Neural cell (in vitro differentiated cells): ENCODE results near the gene SPACA4. TPM values are rescaled to one million over a fixed set of nuclear protein-coding genes. Genes with fewer than 3 reads are reported as not detected.
"Not testable (repeated sequence)": the region's sequence is repeated elsewhere in the genome, so short reads cannot be mapped to it uniquely, and the experiment has no call there.

Experiments
- H2AFZ ChIP-seq: fragments of 200-600, 300-800 bp; sonication (generic), shearing (Covaris generic); 2 replicates; pipeline ENCODE4 v1.6.0; 2014; ENCODE audit warnings: low read depth, mild to moderate bottlenecking, antibody characterized with exemption, low read length, moderate library complexity
- H3F3A ChIP-seq: fragments of 200-600 bp; shearing (Covaris generic); 2 replicates; pipeline ENCODE4 v1.6.1; 2016; ENCODE audit warnings: mild to moderate bottlenecking, moderate library complexity, mixed read lengths, antibody characterized with exemption, low read length; ENCODE audit not compliant: insufficient read depth, poor library complexity, severe bottlenecking
- H3K27ac ChIP-seq: fragments of 200-600, 300-800 bp; sonication (generic), shearing (Covaris generic); 2 replicates; pipeline ENCODE4 v1.5.1; 2014; ENCODE audit warnings: mild to moderate bottlenecking, low read length, moderate library complexity
- H3K27me3 ChIP-seq: fragments of 300-800, 200-600 bp; sonication (generic), shearing (Covaris generic); 2 replicates; pipeline ENCODE4 v1.6.0; 2014; ENCODE audit warnings: mild to moderate bottlenecking, low read depth, low read length, moderate library complexity; ENCODE audit not compliant: insufficient read depth
- H3K36me3 ChIP-seq: fragments of 300-800, 200-600 bp; sonication (generic), shearing (Covaris generic); 2 replicates; pipeline ENCODE4 v1.5.1; 2014; ENCODE audit warnings: mild to moderate bottlenecking, antibody characterized with exemption, low read length, moderate library complexity; ENCODE audit not compliant: insufficient read depth
- H3K4me2 ChIP-seq: fragments of 300-800, 200-600 bp; sonication (generic), shearing (Covaris generic); 2 replicates; pipeline ENCODE4 v1.6.0; 2014; ENCODE audit warnings: mild to moderate bottlenecking, low read length
- H3K4me3 ChIP-seq: fragments of 300-800, 200-600 bp; sonication (generic), shearing (Covaris generic); 2 replicates; pipeline ENCODE4 v1.5.1; 2014; ENCODE audit warnings: mild to moderate bottlenecking, low read length, moderate library complexity
- H3K79me2 ChIP-seq: fragments of 200-600 bp; shearing (Covaris generic); replicated peaks from 2 replicates; pipeline ENCODE4 v1.6.0; 2014; ENCODE audit warnings: mild to moderate bottlenecking, low read length, moderate library complexity; ENCODE audit not compliant: insufficient read depth
- H3K9ac ChIP-seq: fragments of 300-800, 200-600 bp; sonication (generic), shearing (Covaris generic); 2 replicates; pipeline ENCODE4 v1.6.1; 2016; ENCODE audit warnings: mild to moderate bottlenecking, low read length, mixed read lengths
- H3K9me2 ChIP-seq: fragments of 200-600 bp; shearing (Covaris generic); 2 replicates; pipeline ENCODE4 v1.6.1; 2016; ENCODE audit warnings: mild to moderate bottlenecking, low read length, mixed read lengths; ENCODE audit not compliant: insufficient read depth
- H3K9me3 ChIP-seq: fragments of 200-600, 300-800 bp; sonication (generic), shearing (Covaris generic); 2 replicates; pipeline ENCODE4 v1.6.1; 2016; ENCODE audit warnings: mild to moderate bottlenecking, mixed run types, low read length, moderate library complexity, mixed read lengths
- H4K20me1 ChIP-seq: fragments of 200-600 bp; shearing (Covaris generic); 2 replicates; pipeline ENCODE4 v1.6.1; 2016; ENCODE audit warnings: mild to moderate bottlenecking, mixed run types; ENCODE audit not compliant: insufficient read depth
- EP300 ChIP-seq: fragments of 450-650 bp; conservative IDR thresholded peaks from 2 replicates; pipeline ENCODE4 v1.6.1; 2014; ENCODE audit warnings: antibody characterized with exemption, mild to moderate bottlenecking, moderate library complexity; ENCODE audit not compliant: poor library complexity, severe bottlenecking
- EZH2 ChIP-seq: fragments of 200-600, 300-800 bp; shearing (Covaris generic), sonication (generic); IDR thresholded peaks from 2 replicates; pipeline ENCODE4 v1.6.1; 2014; ENCODE audit warnings: antibody characterized with exemption, low read length, borderline replicate concordance, mild to moderate bottlenecking; ENCODE audit not compliant: insufficient read depth, poor library complexity, severe bottlenecking
- MXI1 ChIP-seq: fragments of 450-650 bp; conservative IDR thresholded peaks from 2 replicates; pipeline ENCODE4 v1.6.1; 2014; ENCODE audit warnings: antibody characterized with exemption, mild to moderate bottlenecking; ENCODE audit not compliant: poor library complexity, severe bottlenecking
- POLR2AphosphoS5 ChIP-seq: IDR thresholded peaks from 2 replicates; pipeline ENCODE4 v1.6.1; 2012
- RAD21 ChIP-seq: fragments of 450-650 bp; conservative IDR thresholded peaks from 2 replicates; pipeline ENCODE4 v1.6.1; 2014; ENCODE audit warnings: antibody characterized with exemption, mild to moderate bottlenecking, moderate library complexity
- SMC3 ChIP-seq: fragments of 450-650 bp; conservative IDR thresholded peaks from 2 replicates; pipeline ENCODE4 v1.6.1; 2014; ENCODE audit warnings: antibody characterized with exemption, mild to moderate bottlenecking, moderate library complexity; ENCODE audit not compliant: poor library complexity
- TAF1 ChIP-seq: IDR thresholded peaks from 2 replicates; pipeline ENCODE4 v1.6.1; 2012; ENCODE audit warnings: low read depth
- polyA plus RNA-seq: library from polyadenylated mRNA; depleted of rRNA; stranded (reverse); fragments of >200 nt; gene quantifications from 2 replicates; pipeline ENCODE4 v1.2.3, GENCODE V29; 2014
- TF ChIP-seq, protein P1 (sequence below): IDR thresholded peaks from 2 replicates; pipeline ENCODE4 v1.6.1; 2012; ENCODE audit warnings: borderline replicate concordance
- TF ChIP-seq, protein P2 (sequence below): fragments of 450-650 bp; IDR thresholded peaks from 2 replicates; pipeline ENCODE4 v1.5.1; 2014; ENCODE audit warnings: antibody characterized with exemption, mild to moderate bottlenecking, moderate library complexity; ENCODE audit not compliant: poor library complexity, severe bottlenecking

The SPACA4 gene
- polyA plus RNA-seq, 1 donor from 2014 or later, result not detected

DNA sequence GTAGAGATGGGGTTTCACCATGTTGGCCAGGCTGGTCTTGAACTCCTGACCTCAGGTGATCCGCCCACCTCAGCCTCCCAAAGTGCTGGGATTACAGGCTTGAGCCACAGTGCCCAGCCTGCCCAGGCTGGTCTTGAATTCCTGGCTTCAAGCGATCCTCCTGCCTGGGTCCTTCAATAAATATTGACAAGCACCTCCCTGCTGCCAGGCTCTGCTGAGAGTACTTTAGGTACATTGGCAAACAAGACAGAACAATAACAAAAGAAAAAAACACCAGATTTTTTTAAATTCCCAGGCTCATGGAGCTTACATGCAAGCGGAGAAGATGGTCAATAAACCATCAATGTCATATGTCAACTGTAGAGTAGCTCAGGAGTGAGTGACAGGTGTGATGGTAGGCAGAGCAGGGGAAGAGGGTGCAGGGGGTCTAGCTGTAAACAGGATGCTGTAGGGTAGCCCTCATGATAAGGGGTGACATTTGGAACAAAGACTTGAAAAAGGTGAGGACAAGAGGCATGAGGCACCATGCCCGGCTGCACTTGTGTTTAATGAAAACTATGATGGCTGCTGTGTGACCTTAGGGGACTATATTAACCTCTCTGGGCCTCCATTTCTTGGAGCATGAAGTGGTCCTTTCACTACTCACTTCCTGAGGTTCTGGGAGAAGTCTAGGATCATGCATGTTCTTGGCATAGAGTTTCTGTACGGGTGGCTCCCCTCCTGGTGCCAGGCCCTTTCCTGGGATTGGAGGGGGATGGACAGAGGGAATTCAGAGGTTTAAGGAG lies 35.0 kb upstream of the SPACA4 start:
- Histone ChIP-seq H4K20me1 (no peaks in the 10 kb centered on the region), H2AFZ (no peak overlapping the region), H3K27me3 (no peaks in the 10 kb centered on the region), H3K9me3 (no peaks in the 10 kb centered on the region), H3K9ac (no peak overlapping the region), H3K9me2 (no peaks in the 10 kb centered on the region), H3F3A (no peaks in the 10 kb centered on the region), H3K4me3 (no peak overlapping the region), H3K27ac (no peak overlapping the region), H3K36me3 (no peaks in the 10 kb centered on the region), H3K79me2 (no peaks in the 10 kb centered on the region), H3K4me2 (no peak overlapping the region)
- TF ChIP-seq MXI1, result no peak
- TF ChIP-seq POLR2AphosphoS5, result no peak

DNA sequence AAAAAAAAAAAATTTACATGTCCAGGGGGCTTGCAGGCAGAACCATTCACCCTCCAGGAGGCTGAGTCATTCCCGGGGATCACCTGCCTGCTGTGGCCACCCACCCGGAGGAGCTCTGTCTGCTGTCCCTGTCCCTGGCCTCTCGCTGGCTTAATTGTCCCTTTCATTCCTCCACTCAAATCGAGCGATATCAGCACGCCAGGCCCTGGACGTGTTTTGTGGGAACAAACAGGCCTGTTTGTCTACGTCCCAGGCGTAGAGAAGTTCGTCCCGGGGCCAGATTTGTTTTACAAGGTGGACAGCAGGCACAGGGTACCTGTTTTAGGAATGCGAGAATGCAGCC lies 33.4 kb upstream of the SPACA4 start:
- Histone ChIP-seq H3K27me3 (no peaks in the 10 kb centered on the region), H3K4me2 (no peak overlapping the region), H3K4me3 (no peak overlapping the region), H3K9ac (no peak overlapping the region), H3K36me3 (no peaks in the 10 kb centered on the region), H3K9me3 (no peaks in the 10 kb centered on the region), H3K79me2 (no peaks in the 10 kb centered on the region), H3K27ac (no peak overlapping the region), H2AFZ (no peak overlapping the region), H3F3A (no peaks in the 10 kb centered on the region), H4K20me1 (no peaks in the 10 kb centered on the region), H3K9me2 (no peaks in the 10 kb centered on the region)
- no peak for TF ChIP-seq POLR2AphosphoS5

DNA sequence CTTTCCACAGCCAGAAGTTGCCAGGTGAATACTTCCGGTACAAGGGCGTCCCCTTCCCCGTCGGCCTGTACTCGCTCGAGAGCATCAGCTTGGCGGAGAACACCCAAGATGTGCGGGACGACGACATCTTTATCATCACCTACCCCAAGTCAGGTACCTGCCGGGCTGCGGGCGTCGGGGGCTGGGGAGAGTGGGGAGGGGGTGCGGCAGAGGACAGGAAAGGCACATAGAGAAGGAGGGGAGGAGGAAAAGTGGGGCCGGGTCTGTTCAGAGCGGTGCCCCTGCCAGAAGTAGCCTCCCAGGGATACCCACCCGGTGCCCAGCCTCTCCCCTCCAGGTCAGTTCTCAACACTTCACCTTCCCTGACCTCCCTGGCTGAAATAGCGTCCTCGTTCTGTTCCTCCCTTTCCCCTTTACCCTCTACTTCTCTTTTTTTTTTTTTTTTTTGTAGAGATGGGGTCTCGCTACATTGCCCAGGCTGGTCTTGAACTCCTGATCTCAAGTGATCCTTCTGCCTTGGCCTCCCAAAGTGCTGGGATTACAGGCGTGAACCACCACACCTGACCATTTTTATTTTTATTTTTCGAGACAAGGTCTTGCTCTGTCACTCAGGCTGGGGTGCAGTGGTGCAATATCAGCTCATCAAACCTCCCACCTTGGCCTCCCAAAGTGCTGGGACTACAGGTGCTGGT lies 30.5 kb upstream of the SPACA4 start:
- no peak overlapping the region for H2AFZ ChIP-seq
- no peaks in the 10 kb centered on the region for H3K9me3 ChIP-seq
- no peaks in the 10 kb centered on the region for H4K20me1 ChIP-seq
- no peak overlapping the region for H3K9ac ChIP-seq
- TF ChIP-seq EZH2 (no peak), MXI1 (no peak), RAD21 (no peak), SMC3 (no peak), POLR2AphosphoS5 (no peak), TAF1 (no peak), EP300 (no peak)
- TF ChIP-seq, protein P1, sequence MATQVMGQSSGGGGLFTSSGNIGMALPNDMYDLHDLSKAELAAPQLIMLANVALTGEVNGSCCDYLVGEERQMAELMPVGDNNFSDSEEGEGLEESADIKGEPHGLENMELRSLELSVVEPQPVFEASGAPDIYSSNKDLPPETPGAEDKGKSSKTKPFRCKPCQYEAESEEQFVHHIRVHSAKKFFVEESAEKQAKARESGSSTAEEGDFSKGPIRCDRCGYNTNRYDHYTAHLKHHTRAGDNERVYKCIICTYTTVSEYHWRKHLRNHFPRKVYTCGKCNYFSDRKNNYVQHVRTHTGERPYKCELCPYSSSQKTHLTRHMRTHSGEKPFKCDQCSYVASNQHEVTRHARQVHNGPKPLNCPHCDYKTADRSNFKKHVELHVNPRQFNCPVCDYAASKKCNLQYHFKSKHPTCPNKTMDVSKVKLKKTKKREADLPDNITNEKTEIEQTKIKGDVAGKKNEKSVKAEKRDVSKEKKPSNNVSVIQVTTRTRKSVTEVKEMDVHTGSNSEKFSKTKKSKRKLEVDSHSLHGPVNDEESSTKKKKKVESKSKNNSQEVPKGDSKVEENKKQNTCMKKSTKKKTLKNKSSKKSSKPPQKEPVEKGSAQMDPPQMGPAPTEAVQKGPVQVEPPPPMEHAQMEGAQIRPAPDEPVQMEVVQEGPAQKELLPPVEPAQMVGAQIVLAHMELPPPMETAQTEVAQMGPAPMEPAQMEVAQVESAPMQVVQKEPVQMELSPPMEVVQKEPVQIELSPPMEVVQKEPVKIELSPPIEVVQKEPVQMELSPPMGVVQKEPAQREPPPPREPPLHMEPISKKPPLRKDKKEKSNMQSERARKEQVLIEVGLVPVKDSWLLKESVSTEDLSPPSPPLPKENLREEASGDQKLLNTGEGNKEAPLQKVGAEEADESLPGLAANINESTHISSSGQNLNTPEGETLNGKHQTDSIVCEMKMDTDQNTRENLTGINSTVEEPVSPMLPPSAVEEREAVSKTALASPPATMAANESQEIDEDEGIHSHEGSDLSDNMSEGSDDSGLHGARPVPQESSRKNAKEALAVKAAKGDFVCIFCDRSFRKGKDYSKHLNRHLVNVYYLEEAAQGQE, result no peak
- TF ChIP-seq, protein P2, sequence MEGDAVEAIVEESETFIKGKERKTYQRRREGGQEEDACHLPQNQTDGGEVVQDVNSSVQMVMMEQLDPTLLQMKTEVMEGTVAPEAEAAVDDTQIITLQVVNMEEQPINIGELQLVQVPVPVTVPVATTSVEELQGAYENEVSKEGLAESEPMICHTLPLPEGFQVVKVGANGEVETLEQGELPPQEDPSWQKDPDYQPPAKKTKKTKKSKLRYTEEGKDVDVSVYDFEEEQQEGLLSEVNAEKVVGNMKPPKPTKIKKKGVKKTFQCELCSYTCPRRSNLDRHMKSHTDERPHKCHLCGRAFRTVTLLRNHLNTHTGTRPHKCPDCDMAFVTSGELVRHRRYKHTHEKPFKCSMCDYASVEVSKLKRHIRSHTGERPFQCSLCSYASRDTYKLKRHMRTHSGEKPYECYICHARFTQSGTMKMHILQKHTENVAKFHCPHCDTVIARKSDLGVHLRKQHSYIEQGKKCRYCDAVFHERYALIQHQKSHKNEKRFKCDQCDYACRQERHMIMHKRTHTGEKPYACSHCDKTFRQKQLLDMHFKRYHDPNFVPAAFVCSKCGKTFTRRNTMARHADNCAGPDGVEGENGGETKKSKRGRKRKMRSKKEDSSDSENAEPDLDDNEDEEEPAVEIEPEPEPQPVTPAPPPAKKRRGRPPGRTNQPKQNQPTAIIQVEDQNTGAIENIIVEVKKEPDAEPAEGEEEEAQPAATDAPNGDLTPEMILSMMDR, result no peak
- H3K4me3 ChIP-seq, result no peak overlapping the region
- H3K4me2 ChIP-seq, result no peak overlapping the region
- H3K27me3 ChIP-seq, result no peaks in the 10 kb centered on the region
- no peak overlapping the region for H3K27ac ChIP-seq
- no peaks in the 10 kb centered on the region for H3K79me2 ChIP-seq
- no peaks in the 10 kb centered on the region for H3K36me3 ChIP-seq
- H3K9me2 ChIP-seq, result no peaks in the 10 kb centered on the region
- H3F3A ChIP-seq, result no peaks in the 10 kb centered on the region

DNA sequence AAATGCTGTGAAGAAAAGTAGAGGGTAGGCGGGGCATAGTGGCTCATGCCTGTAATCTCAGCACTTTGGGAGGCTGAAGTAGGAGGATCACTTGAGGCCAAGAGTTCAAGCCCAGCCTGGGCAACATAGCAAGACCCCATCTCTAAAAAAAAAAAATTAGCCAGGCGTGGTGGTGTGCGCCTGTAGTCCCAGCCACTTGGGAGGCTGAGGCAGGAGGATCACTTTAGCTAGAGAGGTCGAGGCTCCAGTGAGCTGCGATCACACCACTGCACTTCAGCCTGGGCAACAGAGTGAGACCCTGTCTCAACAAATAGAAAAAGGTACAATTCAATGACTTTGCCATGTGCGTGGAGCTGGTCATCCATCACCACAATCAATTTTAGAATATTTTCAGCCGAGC lies 28.6 kb upstream of the SPACA4 start:
- H3K27ac ChIP-seq, H3K4me2 ChIP-seq, H3K9me2 ChIP-seq, H3K9me3 ChIP-seq, H4K20me1 ChIP-seq, H3K9ac ChIP-seq, H3K4me3 ChIP-seq, H3F3A ChIP-seq, H3K79me2 ChIP-seq, H3K36me3 ChIP-seq, H2AFZ ChIP-seq, H3K27me3 ChIP-seq: not testable (repeated sequence)
